ENCODE measurements around the gene BTBD9. TPM values are rescaled to one million over a fixed set of nuclear protein-coding genes. Genes with fewer than 3 reads are reported as not detected.

The BTBD9 gene
- total and polyA plus RNA-seq, 5 donors: 9.8 to 24.6 (median 23.7) TPM

DNA sequence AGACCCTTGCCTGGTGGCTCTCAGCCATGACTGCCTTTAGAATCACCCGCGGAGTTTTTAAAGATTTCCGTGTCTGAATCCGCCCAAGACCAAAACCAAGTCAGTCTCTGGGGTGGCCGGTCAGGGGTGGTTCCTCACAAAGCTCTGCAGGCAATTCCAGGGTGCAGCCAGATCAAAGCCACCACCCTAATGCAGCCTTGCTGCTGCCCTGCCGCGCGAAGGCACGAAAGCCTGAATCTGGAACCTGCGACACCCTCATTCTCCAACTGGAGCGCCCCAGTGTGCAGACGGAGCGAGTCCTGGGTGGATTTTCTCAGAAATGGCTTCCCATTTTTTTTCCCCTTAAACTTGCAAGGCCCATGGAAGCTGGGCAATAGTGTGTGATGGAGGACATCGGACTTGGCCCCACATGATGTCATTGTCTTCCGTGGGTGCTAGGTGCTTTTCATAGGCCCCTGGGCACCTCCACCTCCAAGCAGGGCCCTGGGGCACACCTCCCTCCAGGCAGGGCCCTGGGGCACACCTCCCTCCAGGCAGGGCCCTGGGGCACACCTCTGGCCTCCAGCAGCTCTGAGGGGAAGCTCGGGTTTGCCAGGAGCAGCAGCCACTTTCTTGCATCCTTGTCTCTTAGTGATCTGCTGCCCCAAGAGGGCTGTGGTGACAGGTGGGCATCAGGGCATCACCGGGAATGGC lies 477.1 kb downstream of the BTBD9 start:
- no peaks in the 10 kb centered on the region for H3K4me1 ChIP-seq (ENCODE audit: control insufficient read depth, insufficient read depth, low read length)
- WGBS: 95% methylated on average over 17 of the region's 17 CpGs
- DNase-seq (no peak), ATAC-seq (peak in 1 of 2 donors; percentile 3)
- intact Hi-C loops (cut with DNase I): no loop called here
- no peak overlapping the region for H3K27ac ChIP-seq (ENCODE audit: low read length)
- H3K9me3 ChIP-seq (ENCODE audit: control insufficient read depth, low read length): no peaks in the 10 kb centered on the region
- H3K4me3 ChIP-seq (ENCODE audit: low read length): no peak overlapping the region
- no peaks in the 10 kb centered on the region for H3K27me3 ChIP-seq (ENCODE audit: control insufficient read depth, insufficient read depth)

DNA sequence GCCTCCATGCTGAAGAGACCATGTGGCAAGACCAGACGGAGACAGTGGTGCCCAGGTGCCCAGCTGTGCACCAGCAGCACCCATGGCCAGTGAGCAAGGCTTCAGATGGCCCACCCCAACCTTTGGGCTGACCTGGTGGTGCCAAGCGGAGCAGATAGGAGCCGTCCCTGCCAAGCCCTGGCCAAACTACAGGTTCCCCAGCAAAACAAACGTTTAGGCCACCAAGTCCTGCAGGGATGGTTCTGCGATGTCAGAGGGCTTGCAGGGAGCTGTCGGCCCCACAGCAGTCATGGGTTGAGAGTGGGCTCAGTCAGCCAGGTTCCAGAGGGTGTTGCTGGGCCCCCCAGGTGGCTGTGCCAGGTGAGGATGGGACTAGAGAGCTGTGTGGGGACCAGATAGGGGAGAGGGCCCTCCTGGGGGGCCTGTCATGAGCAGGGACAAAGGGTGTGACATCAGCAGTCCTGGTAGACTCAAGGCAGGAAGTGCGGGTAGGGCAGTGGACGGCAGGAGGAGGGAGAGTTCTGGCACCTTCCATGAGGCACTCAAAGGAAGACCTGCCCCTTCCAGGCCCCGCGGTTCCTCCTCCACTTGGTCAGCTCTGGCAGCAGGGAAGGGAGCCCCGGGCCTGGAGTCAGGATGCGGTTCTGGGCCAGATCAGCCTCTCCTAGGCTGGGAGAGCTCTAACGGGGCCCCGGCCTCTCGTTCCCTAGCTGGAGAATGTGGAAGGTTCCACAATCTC lies 477.8 kb downstream of the BTBD9 start:
- DNase-seq: no peak
- Histone ChIP-seq H3K27ac (ENCODE audit: low read length) (no peak overlapping the region), H3K4me1 (ENCODE audit: control insufficient read depth, insufficient read depth, low read length) (no peaks in the 10 kb centered on the region), H3K4me3 (ENCODE audit: low read length) (no peak overlapping the region), H3K9me3 (ENCODE audit: control insufficient read depth, low read length) (no peaks in the 10 kb centered on the region), H3K27me3 (ENCODE audit: control insufficient read depth, insufficient read depth) (no peaks in the 10 kb centered on the region)
- intact Hi-C loops (cut with DNase I): no loop called here
- WGBS: 84% methylated on average over 15 of the region's 15 CpGs
- no peak for ATAC-seq

GRCh38 chr6:38161331-38161730 lies 478.4 kb downstream of the BTBD9 start:
- ATAC-seq (no peak), DNase-seq (no peak)
- Histone ChIP-seq H3K27ac (ENCODE audit: low read length) (no peak overlapping the region), H3K9me3 (ENCODE audit: control insufficient read depth, low read length) (no peaks in the 10 kb centered on the region), H3K4me1 (ENCODE audit: control insufficient read depth, insufficient read depth, low read length) (no peaks in the 10 kb centered on the region), H3K4me3 (ENCODE audit: low read length) (no peak overlapping the region), H3K27me3 (ENCODE audit: control insufficient read depth, insufficient read depth) (no peaks in the 10 kb centered on the region)
- intact Hi-C loops (cut with DNase I): no loop called here
- 96% methylated on average over 15 of the region's 15 CpGs for WGBS

DNA sequence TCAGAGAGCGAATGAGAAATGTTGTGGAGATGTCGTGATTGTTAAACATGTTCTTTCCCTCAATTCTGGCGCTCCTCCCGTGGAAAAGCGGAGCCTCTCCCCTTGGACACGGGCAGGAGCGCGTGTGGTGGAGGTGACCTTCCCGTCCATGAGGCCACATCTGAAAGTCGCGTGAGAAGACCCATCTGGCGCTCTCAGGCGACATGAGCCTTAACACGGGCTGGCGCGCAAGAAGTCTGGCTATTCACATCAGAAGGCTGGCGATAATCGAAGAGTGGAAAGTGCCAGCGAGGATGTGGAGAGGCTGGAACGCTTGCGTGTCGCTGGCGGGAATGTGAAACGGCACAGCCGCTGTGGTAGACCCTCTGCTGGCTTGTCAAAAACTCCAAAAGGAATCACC lies 478.9 kb downstream of the BTBD9 start:
- DNase-seq (no peak), ATAC-seq (no peak)
- Histone ChIP-seq H3K27me3 (ENCODE audit: control insufficient read depth, insufficient read depth) (no peaks in the 10 kb centered on the region), H3K9me3 (ENCODE audit: control insufficient read depth, low read length) (no peaks in the 10 kb centered on the region), H3K27ac (ENCODE audit: low read length) (no peak overlapping the region), H3K4me1 (ENCODE audit: control insufficient read depth, insufficient read depth, low read length) (no peaks in the 10 kb centered on the region), H3K4me3 (ENCODE audit: low read length) (no peak overlapping the region)
- 97% methylated on average over 25 of the region's 25 CpGs for WGBS
- intact Hi-C loops (cut with DNase I): no loop called here

DNA sequence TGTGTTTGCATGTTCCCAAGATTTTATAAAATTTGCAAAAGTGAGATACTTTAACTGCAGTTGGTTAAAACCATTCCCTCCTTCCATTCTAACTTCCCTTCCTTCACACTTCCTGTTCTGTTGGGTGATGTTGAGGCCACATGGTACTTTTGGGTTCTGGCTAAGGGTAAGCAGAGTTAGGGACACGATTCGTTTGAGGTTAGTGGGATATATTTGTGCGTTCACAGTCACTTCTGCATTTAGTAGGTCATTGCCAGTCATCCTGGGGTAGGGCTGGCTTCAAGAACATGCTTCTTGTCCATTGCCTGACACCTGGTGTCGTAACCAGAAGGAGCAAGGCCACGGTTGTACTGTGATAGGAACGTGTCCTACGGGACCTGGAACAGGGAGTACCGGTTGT lies 480.1 kb downstream of the BTBD9 start:
- H3K9me3 ChIP-seq (ENCODE audit: control insufficient read depth, low read length): no peaks in the 10 kb centered on the region
- H3K27me3 ChIP-seq (ENCODE audit: control insufficient read depth, insufficient read depth): no peaks in the 10 kb centered on the region
- 87% methylated on average over 8 of the region's 8 CpGs for WGBS
- intact Hi-C loops (cut with DNase I): no loop called here
- no peak overlapping the region for H3K27ac ChIP-seq (ENCODE audit: low read length)
- no peaks in the 10 kb centered on the region for H3K4me1 ChIP-seq (ENCODE audit: control insufficient read depth, insufficient read depth, low read length)
- ATAC-seq: no peak
- H3K4me3 ChIP-seq (ENCODE audit: low read length): no peak overlapping the region
- no peak for DNase-seq

- WGBS: 96% methylated on average over 14 of the region's 14 CpGs
- no peaks in the 10 kb centered on the region for H3K4me1 ChIP-seq (ENCODE audit: control insufficient read depth, insufficient read depth, low read length)
- no peak for DNase-seq
- intact Hi-C loops (cut with DNase I): no loop called here
- no peaks in the 10 kb centered on the region for H3K27me3 ChIP-seq (ENCODE audit: control insufficient read depth, insufficient read depth)
- H3K4me3 ChIP-seq (ENCODE audit: low read length): no peak overlapping the region
- H3K9me3 ChIP-seq (ENCODE audit: control insufficient read depth, low read length): no peaks in the 10 kb centered on the region
- no peak overlapping the region for H3K27ac ChIP-seq (ENCODE audit: low read length)
- ATAC-seq: no peak
These were observed 480.9 kb downstream of the BTBD9 start for GRCh38 chr6:38158762-38159350.

GRCh38 chr6:38157905-38158304 lies 481.8 kb downstream of the BTBD9 start:
- Histone ChIP-seq H3K27ac (ENCODE audit: low read length) (no peak overlapping the region), H3K4me3 (ENCODE audit: low read length) (no peak overlapping the region), H3K4me1 (ENCODE audit: control insufficient read depth, insufficient read depth, low read length) (no peaks in the 10 kb centered on the region), H3K9me3 (ENCODE audit: control insufficient read depth, low read length) (no peaks in the 10 kb centered on the region), H3K27me3 (ENCODE audit: control insufficient read depth, insufficient read depth) (no peaks in the 10 kb centered on the region)
- WGBS: 80% methylated on average over 11 of the region's 11 CpGs
- DNase-seq: no peak
- intact Hi-C loops (cut with DNase I): no loop called here
- no peak for ATAC-seq

DNA sequence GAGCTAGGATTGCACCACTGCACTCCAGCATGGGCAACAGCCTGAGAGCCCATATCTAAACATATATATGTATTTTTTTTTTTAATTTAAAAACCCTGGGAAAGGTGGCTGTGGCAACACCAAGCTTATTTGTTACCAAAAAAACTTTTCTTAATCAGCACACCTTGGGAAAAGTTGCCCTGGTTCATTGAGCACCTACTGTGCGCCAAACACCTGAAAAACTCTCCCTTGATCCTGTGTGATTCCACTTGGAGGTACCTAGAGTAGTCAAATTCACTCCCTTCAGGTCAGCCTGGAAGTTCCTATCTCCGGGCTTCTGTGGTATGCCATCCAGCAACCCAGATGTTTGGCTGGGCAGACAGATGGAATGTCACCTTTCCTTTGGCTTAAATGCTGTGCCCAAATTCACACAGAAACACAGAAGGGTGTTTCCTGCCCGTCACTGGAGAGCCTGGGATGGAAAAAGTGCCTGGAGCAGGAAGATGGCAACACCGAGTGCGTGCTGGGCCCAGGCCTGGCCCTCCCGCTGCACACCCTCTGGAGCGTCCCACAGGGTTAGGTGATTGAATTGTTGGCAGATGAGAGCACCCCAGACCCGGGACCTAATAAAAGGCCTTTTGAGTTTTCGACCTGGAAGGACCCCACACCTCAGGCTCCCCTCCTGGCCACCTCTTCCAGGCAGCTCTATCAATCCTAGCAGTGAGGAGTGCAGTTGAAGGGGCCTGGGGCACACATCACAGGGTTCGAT lies 482.7 kb downstream of the BTBD9 start:
- intact Hi-C loops (cut with DNase I): no loop called here
- no peak overlapping the region for H3K27ac ChIP-seq (ENCODE audit: low read length)
- no peaks in the 10 kb centered on the region for H3K9me3 ChIP-seq (ENCODE audit: control insufficient read depth, low read length)
- 94% methylated on average over 10 of the region's 10 CpGs for WGBS
- no peaks in the 10 kb centered on the region for H3K27me3 ChIP-seq (ENCODE audit: control insufficient read depth, insufficient read depth)
- ATAC-seq (no peak), DNase-seq (no peak)
- H3K4me1 ChIP-seq (ENCODE audit: control insufficient read depth, insufficient read depth, low read length): no peaks in the 10 kb centered on the region
- H3K4me3 ChIP-seq (ENCODE audit: low read length): no peak overlapping the region

DNA sequence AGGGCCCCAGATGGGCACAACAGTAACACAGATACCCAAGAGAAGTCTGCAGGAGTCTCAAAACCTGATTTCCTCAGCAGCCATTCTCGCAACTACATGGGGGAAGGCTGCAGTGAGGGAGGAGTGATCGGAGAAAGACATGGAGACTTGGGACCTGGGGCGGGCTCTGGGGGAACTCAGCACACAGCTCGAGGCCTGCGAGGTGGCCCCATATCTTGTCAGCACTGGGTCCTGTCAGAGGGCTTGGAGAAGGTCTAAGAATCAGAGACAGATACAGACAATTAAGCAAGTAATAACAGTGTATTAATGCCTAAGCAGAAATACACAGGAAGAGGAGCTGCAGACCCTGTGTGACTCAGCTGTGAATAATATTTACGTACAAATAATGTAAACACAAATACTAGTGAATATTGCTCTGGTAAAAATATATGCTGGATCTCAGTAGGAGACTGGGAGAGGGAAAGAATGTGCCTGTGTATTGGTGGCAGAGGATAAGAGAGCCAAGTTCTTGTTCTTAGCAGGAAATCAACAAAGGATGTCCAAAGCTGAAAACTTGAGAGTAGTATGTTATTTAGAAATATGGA lies 484.0 kb downstream of the BTBD9 start:
- Histone ChIP-seq H3K27me3 (ENCODE audit: control insufficient read depth, insufficient read depth) (no peaks in the 10 kb centered on the region), H3K27ac (ENCODE audit: low read length) (no peak overlapping the region), H3K4me3 (ENCODE audit: low read length) (no peak overlapping the region), H3K4me1 (ENCODE audit: control insufficient read depth, insufficient read depth, low read length) (no peaks in the 10 kb centered on the region), H3K9me3 (ENCODE audit: control insufficient read depth, low read length) (no peaks in the 10 kb centered on the region)
- intact Hi-C loops (cut with DNase I): no loop called here
- WGBS: 74% methylated on average over 6 of the region's 6 CpGs
- DNase-seq (peak in 1 of 3 donors; percentile 32), ATAC-seq (no peak)

DNA sequence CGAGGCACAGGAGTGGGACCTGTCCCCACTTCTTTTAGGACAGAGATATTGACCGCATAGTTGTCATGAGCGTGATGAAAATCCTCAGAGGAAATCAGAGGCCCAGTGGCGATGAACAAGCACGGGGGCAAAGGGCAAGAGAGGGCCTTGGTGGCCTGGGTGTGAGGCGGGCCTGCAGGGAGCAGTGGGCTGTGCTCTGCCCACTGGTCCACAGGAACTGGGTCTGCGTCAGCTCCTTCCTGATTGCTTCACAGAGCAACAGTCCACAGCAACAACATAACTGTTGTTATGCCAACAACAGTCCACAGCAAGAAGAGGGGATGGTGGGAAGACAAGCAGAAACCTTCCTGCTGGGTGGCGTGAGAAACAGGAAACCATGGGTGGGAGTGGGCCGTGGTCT lies 484.6 kb downstream of the BTBD9 start:
- intact Hi-C loops (cut with DNase I): no loop called here
- Histone ChIP-seq H3K27me3 (ENCODE audit: control insufficient read depth, insufficient read depth) (no peaks in the 10 kb centered on the region), H3K9me3 (ENCODE audit: control insufficient read depth, low read length) (no peaks in the 10 kb centered on the region), H3K4me1 (ENCODE audit: control insufficient read depth, insufficient read depth, low read length) (no peaks in the 10 kb centered on the region), H3K27ac (ENCODE audit: low read length) (no peak overlapping the region), H3K4me3 (ENCODE audit: low read length) (no peak overlapping the region)
- WGBS: 69% methylated on average over 9 of the region's 9 CpGs
- peak; percentile 46 to 89 for ATAC-seq
- peak in 1 of 3 donors; percentile 51 for DNase-seq
